Liver (tissue), 3 donors: ENCODE measurements around the gene LTK.

Experiments used
- RAD21 ChIP-seq, 2 donors: IDR thresholded peaks; 2 replicates each; pipeline ENCODE4 v1.6.1; 2016; ENCODE audit warnings: antibody characterized with exemption in 2 of 2, mild to moderate bottlenecking in 2 of 2
- YY1 ChIP-seq: IDR thresholded peaks from 2 replicates; pipeline ENCODE4 v1.6.1; 2016; ENCODE audit warnings: antibody characterized with exemption, mild to moderate bottlenecking
- TF ChIP-seq, protein P1 (sequence below): fragments of 150-350 bp; IDR thresholded peaks from 2 replicates; pipeline ENCODE4 v1.5.1; 2017; ENCODE audit warnings: improper control_type of control experiment, low read depth, low read length; ENCODE audit not compliant: missing input control
- donor health status: healthy.
- donor health status: healthy.

DNA sequence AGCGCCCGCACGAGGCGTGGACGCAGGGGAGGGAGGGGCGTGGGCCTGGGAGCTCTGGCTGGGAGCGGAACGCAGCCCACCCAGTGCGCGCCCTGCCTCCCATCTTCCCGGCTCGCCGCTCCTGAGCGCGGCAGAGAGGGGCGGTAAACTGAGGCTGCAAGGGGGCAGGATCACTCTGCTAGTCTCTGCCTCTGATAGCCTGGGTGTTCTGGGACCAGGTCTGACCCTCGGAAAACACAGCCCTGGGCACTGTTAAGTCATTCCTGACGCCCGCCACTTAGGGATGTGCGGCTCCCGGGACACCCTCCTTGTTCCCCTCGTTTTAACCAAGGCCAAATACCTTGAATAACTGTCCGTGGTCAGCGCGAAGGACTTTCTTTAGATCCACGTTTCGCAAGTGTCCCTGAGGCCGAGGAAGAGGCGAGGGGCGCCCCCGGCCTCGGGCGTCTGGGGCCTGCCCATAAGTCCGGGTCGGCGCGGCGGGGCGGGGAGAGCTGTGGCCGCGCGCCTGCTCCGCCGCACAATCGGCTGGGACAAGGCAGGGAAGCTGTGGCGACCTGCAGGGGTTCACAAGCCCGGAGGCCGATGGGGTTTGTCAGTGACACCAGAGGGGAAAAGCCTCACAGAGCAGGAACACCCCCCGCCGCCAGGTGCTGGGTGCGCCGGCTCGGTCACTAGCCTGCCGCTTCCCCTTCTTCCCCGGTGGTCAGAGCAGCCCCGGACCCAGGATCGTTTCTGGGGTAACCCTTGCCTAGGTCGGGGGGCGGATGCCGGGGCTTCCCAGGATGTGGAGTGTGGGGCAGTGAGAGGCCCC, 18.5 kb downstream of the LTK start:
- TF ChIP-seq RAD21 (IDR thresholded peaks at IDR 0.05) (no peak), YY1 (no peak)
- TF ChIP-seq, protein P1, sequence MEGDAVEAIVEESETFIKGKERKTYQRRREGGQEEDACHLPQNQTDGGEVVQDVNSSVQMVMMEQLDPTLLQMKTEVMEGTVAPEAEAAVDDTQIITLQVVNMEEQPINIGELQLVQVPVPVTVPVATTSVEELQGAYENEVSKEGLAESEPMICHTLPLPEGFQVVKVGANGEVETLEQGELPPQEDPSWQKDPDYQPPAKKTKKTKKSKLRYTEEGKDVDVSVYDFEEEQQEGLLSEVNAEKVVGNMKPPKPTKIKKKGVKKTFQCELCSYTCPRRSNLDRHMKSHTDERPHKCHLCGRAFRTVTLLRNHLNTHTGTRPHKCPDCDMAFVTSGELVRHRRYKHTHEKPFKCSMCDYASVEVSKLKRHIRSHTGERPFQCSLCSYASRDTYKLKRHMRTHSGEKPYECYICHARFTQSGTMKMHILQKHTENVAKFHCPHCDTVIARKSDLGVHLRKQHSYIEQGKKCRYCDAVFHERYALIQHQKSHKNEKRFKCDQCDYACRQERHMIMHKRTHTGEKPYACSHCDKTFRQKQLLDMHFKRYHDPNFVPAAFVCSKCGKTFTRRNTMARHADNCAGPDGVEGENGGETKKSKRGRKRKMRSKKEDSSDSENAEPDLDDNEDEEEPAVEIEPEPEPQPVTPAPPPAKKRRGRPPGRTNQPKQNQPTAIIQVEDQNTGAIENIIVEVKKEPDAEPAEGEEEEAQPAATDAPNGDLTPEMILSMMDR: no peak
